Activated naive CD4-positive, alpha-beta T cell treated with Interleukin-2 at 50 U/mL for 16 hours (primary cell): Measurements from ENCODE around the gene NELL2.

Source experiments
- DNase-seq: peaks from one replicate; pipeline ENCODE4 v3.0.0-alpha.2; 2020

The NELL2 gene

GRCh38 chr12:44523828-44524227, 352.3 kb downstream of the NELL2 start:
- DNase-seq, result no peak

- no peak for DNase-seq
Observed at GRCh38 chr12:44521702-44522101, 354.4 kb downstream of the NELL2 start.

GRCh38 chr12:44519931-44520330, 356.2 kb downstream of the NELL2 start:
- DNase-seq, result no peak

- no peak for DNase-seq
Observed at GRCh38 chr12:44511289-44511688, 364.8 kb downstream of the NELL2 start.

GRCh38 chr12:44510510-44510909, 365.6 kb downstream of the NELL2 start:
- no peak for DNase-seq

DNA sequence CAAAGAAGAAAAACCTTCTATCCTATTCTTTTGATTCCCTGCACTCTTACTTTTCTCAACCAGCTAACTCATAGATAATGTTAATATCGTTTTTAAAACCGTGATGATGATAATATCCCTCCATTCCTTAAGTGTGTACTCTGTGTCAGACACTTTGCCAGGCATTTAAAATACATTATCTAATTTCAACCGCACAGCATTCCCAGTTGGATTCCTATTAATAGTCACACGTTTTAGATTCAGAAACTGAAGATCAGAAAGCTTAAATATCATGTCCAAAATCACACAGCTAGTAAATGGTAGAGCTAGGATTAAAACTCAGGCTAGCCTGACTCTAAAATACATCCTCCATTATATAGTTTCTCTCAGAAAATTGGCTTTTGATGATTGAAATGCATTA, 366.0 kb downstream of the NELL2 start:
- DNase-seq, result no peak

- no peak for DNase-seq
Observed at GRCh38 chr12:44509471-44509870, 366.6 kb downstream of the NELL2 start.

DNA sequence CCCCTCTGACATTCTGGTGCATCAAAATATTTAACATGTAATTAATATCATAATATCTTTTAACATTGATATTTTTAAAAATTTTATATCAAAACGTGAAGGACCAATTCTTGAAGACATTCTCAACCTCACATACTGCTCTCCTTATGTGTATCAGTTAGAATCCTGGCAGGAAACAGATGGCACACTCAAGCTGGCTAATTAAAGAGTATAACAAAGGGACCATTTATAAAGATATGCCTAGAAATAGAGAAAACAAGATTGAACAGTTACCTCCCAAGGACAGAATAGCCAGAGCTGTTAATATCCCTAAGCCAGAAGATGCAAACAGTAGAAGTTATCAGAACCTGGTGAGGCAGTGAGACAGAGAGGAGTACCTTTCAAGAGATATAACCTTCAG, 368.7 kb downstream of the NELL2 start:
- no peak for DNase-seq

GRCh38 chr12:44504799-44505198, 371.3 kb downstream of the NELL2 start:
- DNase-seq, result no peak

GRCh38 chr12:44503329-44503728, 372.8 kb downstream of the NELL2 start:
- DNase-seq, result no peak

DNA sequence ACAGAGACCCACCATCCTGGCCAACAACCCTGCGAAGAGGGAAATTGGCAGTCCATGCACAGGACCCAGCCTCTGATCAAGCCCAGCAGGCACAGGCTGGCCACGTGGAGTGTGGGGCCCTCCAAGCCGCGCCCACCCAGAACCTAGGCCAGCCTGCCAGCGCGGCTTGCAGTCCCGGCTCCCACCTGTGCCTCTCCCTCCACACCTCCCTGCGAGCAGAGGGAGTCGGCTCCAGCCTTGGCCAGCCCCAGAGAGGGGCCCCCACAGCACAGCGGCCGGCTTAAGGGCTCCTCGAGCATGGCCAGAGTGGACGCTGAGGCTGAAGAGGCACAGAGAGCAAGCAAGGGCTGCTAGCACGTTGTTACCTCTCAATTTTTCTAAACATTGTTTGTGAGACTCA, 373.4 kb downstream of the NELL2 start:
- no peak for DNase-seq

- no peak for DNase-seq
Observed at GRCh38 chr12:44500423-44500822, 375.7 kb downstream of the NELL2 start.

DNA sequence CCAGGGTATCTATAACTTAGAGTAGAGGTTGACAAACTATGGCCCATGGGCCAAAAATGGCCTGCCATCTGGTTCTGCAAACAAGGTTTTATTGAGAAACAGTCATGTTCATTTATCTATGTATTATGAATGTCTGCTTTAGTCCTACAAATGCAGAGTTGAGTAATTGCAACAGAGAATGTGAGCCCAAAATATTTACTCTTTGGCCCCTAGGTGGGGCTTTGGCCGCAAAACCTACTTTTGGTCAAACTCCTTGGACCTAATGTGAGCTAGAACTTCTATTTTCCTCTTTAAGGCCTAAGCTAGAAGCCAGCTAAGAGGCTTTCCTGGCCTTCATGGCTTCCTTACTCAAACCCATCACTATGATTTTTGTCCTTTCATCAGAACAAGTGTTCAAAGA, 379.1 kb downstream of the NELL2 start:
- DNase-seq, result no peak

DNA sequence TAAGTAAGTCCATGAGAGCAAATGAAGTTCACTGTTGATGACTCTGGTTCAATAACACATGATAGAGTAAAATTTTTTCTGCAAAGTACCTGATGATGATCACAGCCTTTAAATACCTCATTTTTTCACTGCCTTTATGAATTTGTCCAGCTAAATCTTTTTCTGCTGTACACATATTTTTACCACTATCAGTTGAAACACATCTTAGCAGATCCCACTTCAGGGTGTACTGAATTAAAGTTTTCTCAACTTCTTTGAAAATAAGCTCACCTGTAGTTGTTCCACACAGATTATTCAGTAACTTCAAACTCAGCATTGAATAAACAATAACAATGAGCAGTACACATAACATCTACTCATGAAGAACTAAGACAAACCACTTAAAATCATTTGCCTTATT, 385.9 kb downstream of the NELL2 start:
- no peak for DNase-seq

- DNase-seq, result no peak
Observed at GRCh38 chr12:44488180-44488579, 387.9 kb downstream of the NELL2 start.

GRCh38 chr12:44484862-44485261, 391.3 kb downstream of the NELL2 start:
- no peak for DNase-seq

DNA sequence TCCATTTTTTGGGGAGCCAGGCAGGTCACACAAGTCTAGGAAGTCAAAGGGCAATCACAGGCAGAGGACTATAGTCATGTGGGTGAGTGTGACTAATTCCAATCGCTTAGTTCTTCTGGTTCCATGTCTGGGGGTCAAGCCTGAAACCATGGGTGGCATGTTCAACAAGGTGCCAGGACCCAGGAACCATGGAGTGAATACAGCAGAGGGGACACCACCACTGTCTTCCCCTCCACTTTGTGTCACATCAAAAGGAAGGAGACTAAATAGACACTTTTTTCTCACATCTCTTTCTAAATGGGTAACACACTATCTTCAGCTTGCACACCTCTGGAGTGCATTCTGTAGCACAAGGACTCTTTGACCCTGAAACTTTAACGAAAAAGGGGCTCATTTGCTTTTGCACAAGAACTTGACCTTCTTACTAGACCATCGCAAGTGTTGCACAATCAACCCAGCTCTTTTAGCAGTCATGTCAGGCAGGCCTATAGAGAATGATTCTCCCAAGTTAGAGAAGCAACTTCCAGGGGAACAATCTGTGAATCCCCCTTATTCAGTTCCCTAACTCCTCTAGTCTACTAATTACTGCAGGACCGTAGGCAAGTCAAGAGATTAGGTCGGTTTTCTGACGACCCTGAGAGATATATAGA, 398.7 kb downstream of the NELL2 start:
- no peak for DNase-seq

DNA sequence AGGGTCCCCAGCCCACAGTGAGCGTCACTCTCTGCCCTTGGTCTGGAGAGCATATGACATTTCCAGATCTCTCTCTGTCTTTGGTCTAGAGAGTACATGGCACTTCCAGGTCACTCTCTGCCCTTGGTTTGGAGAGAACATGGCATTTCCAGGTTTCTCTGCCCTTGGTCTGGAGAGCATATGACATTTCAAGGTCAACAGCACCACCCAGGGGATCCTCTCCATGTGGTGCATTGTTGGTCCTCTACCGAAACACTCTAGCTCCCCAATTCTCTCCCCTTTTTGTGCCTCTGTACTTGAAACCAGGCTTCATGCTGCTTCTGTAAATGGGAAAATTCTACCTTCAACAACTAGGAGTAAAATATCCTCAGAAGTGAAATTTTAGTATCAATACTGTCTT, 399.4 kb downstream of the NELL2 start:
- DNase-seq, result no peak

GRCh38 chr12:44465139-44465538, 411.0 kb downstream of the NELL2 start:
- no peak for DNase-seq

GRCh38 chr12:44464180-44464579, 411.9 kb downstream of the NELL2 start:
- DNase-seq, result no peak

DNA sequence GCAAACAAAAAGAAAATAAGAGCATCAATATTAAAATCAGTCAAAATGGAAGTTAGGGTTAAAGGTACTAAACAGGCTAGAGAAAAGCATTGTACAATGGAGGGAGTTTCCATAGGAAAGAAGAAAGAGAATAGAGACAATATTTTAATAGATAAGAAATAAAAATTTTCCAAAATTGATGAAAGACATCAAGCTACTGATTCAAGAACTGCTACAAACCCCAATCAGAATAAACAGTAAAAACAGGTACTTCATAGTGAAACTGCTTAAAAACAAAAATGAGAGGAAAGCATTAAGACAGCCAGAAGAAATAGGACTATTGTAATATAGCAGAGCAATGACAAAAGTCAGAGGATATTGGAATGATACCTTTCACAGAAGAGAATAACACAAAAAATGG, 413.4 kb downstream of the NELL2 start:
- no peak for DNase-seq

GRCh38 chr12:44460261-44460660, 415.9 kb downstream of the NELL2 start:
- DNase-seq, result no peak

DNA sequence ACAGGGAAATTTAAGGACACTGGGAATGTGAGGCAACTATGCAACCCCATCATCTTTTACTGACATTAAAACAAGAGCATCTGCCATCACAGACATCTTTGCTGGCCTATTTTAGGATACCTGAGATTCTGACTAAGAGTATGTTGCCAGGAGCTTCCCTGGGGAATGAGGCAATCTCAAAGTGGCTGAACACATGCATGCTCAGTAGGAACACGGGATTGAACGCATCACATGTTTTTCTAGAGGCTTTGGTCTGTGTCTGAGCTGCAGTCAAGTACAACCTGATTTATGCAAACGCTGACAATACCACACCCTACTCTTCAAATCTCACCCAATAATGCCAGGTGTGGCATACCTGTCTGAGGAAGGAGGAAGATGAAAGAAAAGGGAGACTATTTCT, 416.5 kb downstream of the NELL2 start:
- no peak for DNase-seq
